Measurements from ENCODE around the gene CENPO. TPM values are rescaled to one million over a fixed set of nuclear protein-coding genes. Genes with fewer than 3 reads are reported as not detected.
"Not testable (repeated sequence)": the region's sequence is repeated elsewhere in the genome, so short reads cannot be mapped to it uniquely, and the experiment has no call there.

Gene CENPO
- total RNA-seq, 1 donor from 2014 or later = 3.7 TPM

DNA sequence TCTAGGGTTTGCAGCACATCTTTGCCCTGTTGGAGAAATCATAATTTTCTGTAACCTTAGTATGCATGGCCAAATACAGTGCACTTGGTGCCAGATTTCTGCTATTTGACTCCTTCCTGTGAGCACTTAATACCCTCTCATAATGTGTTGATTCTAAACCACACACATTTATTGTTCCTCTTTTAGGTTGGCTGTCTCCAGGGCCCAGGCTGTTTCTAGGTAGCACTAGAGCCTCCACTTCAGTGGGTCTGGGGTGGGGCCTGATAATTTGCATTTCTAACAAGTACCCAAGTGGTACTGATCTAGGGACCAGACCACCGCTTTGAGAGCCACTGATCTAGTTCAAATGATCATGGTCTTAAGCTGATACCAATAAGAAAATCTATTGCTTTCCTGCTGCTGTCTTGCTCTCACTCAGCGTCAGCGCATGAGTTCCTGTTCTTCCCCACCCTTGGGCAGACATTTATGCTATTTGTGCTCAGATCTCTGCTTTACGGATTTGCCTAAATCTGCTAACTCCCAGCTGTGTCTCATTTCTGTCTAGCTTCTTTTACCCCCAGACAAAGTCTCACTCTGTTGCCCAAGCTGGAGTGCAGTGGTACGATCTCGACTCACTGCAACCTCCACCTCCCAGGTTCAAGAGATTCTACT is 7.4 kb upstream of the CENPO start:
- ATAC-seq (peak; percentile 67), DNase-seq (ENCODE audit: low spot score) (no peak)
- intact Hi-C loops (cut with DNase I) = no loop called here

DNA sequence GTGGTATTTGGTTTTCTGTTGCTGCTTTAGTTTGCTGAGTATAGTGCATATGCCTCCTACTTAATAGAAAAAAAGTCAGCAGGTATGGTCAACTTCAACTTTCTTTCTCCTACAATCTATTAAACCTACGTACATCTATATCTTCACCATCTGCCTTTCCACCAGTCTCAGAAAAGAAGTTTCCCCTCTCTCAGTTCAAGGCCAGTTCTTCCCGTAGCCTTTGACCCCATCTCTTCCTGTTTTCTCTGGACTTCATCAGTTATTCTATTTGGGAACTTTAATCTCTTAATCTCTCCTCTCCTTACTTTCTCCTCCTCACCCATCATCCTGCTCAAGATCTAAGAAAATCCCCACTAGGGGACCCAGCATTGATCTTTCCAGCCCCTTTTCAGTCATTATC is 5.7 kb upstream of the CENPO start:
- no peak for ATAC-seq
- intact Hi-C loops (cut with DNase I) = no loop called here
- no peak for DNase-seq (ENCODE audit: low spot score)

DNA sequence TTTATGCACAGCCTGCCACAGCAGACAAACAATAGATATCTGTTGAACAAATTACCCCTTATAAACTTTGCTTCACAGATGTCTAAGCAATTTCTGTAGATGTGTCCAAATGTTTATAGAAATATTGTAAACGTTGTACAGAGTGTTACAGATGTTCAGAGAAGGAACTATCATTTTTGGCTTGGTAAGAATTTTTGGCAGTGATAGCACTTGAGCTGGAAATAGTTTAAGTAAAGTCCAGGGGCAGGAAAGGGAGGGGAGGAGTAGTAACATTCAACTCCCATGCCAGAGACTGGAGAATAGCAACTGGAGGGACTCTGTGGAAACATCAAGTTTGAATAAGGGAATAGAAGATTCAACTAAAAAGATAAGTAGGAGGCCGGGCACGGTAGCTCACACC is 4.4 kb upstream of the CENPO start:
- intact Hi-C loops (cut with DNase I) = no loop called here

DNA sequence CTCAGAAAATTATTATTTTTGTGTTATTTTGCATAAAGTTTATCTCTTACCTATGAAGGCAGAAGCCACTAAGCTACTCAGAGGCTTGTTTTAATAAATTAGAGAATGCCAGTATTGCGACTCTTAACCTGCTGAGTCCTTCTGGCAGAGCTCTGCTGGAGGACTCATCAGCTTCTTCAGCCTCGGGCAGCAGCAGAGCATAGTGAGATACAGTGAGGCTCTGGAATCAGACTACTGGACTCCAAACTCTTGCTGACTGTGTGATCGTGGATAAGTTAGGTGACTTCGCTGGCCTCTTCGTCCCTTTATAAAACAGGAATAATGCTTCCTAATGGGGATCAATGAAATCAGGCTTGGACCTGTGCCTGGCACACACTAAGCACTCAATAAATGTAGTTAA is 1.8 kb upstream of the CENPO start:
- intact Hi-C loops (cut with DNase I) = no loop called here
- ATAC-seq (no peak), DNase-seq (ENCODE audit: low spot score) (no peak)

More for the DNA sequence above, 4.4 kb upstream of the CENPO start:
- no peak for DNase-seq (ENCODE audit: low spot score)
- ATAC-seq = no peak

DNA sequence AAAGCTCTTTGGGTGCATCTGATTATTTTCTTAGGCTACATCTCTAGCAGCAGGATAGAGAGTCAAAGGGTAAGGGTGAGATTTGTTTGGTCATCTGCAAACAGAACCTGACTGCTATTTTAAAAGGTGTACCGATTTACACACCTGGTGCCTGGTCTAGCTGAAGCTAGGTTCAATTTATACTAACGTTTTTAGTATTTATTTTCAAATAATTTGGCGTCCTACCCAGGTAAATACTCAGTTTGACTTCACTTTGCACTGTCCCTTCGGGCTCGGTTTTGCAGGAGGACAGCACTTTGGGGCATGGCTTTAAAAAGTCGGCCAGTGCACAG is 717 bp upstream of the CENPO start:
- ATAC-seq (no peak), DNase-seq (ENCODE audit: low spot score) (no peak)
- intact Hi-C loops (cut with DNase I) = no loop called here

DNA sequence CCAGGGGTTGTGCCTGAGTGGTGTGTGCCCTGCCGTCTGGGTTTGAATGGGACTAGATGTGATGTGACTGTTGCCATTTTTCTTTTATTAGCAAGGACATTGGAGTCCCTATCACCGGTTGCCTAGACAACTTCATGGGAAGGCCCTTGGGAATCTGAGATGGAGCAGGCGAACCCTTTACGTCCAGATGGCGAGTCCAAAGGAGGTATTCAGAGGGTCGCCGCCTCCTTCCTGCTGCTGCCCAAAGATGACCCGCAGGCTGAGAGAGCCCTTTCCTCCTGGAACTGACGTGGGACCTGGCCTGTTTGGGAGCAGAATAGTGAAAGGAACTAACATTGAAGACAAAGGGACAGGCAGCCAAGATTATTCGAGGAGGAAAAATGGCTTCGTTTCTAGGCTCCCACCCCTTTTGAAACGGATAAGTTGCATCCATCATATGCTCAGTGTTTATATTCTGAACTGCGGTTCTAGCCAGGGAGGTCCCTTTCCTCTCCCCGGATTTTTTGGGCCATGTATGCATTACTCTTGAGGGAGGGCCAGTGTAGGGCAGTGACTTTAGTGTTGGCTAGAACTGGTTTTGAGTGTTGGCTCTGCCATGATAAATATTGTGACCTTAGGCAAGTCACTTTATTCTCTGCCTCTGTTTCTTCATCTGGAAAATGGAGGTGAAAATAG is 673 bp downstream of the CENPO start:
- intact Hi-C loops (cut with DNase I) = no loop called here
- DNase-seq (ENCODE audit: low spot score) = no peak
- ATAC-seq = no peak

DNA sequence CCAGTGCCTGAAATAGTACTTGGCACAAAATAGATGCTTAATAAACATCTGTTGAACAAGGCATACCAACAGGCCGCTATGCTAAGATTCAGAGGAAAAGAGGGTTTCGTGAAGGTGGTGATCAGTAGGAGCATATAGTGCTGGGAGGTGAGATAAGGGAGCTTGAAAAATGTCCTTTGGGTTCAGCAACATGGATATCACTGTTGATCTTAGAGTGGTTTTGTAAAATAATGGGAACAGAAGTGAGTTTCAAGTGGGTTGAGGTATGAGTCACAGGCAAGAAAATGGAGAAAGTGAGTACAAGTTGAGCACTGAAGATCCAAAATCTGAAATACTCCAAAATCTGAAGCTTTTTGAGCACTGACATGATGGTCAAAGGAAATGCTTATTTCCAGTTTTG is 4.4 kb downstream of the CENPO start:
- ATAC-seq = no peak
- intact Hi-C loops (cut with DNase I) = no loop called here
- DNase-seq (ENCODE audit: low spot score) = no peak

DNA sequence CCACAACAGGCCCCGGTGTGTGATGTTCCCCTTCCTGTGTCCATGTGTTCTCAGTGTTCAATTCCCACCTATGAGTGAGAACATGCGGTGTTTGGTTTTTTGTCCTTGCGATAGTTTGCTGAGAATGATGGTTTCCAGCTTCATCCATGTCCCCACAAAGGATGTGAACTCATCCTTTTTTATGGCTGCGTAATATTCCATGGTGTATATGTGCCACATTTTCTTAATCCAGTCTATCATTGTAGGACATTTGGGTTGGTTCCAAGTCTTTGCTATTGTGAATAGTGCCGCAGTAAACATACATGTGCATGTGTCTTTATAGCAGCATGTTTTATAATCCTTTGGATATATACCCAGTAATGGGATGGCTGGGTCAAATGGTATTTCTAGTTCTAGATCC is 7.3 kb downstream of the CENPO start:
- intact Hi-C loops (cut with DNase I); DNase-seq (ENCODE audit: low spot score); ATAC-seq: not testable (repeated sequence)

DNA sequence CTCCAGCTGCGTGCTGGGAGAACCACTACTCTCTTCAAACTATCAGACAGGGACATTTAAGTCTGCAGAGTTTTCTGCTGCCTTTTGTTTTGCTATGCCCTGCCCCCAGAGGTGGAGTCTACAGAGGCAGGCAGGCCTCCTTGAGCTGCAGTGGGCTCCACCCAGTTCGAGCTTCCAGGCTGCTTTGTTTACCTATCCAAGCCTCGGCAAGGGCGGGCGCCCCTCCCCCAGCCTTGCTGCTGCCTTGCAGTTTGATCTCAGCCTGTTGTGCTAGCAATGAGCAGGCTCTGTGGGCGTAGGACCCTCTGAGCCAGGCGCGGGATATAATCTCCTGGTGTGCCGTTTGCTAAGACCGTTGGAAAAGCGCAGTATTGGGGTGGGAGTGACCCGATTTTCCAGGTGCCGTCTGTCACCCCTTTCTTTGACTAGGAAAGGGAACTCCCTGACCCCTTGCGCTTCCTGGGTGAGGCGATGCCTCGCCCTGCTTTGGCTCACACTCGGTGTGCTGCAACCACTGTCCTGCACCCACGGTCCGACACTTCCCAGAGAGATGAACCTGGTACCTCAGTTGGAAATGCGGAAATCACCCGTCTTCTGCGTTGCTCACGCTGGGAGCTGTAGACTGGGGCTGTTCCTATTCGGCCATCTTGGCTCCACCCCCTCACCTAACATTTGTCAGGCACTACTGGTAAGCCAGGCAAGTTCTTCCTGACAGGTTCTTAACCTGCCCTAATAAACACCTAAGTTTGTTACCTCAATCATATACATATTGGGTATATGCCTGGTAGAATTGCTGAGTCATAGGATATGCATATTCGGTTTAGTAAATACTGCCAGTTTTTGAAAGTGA is 12.8 kb downstream of the CENPO start:
- intact Hi-C loops (cut with DNase I); ATAC-seq; DNase-seq (ENCODE audit: low spot score): not testable (repeated sequence)

DNA sequence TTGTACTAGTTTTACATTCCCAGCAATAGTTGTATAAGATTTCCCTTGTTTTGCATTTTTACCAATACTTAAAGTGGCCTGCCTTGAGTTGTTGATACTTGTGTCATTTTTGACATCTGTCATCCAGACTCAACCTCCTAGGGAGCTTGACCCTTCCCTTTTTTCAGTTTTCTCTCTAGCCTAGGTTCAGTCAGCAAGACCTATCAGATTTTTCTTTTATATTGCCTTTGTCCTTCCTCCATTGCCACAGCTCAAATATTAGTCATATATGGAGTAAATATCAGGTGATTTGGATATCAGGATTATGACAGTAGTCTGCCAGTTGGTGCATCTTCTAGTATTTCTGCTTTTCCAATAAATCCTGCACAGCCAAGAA is 13.4 kb downstream of the CENPO start:
- no peak for DNase-seq (ENCODE audit: low spot score)
- ATAC-seq = no peak
- intact Hi-C loops (cut with DNase I) = no loop called here

DNA sequence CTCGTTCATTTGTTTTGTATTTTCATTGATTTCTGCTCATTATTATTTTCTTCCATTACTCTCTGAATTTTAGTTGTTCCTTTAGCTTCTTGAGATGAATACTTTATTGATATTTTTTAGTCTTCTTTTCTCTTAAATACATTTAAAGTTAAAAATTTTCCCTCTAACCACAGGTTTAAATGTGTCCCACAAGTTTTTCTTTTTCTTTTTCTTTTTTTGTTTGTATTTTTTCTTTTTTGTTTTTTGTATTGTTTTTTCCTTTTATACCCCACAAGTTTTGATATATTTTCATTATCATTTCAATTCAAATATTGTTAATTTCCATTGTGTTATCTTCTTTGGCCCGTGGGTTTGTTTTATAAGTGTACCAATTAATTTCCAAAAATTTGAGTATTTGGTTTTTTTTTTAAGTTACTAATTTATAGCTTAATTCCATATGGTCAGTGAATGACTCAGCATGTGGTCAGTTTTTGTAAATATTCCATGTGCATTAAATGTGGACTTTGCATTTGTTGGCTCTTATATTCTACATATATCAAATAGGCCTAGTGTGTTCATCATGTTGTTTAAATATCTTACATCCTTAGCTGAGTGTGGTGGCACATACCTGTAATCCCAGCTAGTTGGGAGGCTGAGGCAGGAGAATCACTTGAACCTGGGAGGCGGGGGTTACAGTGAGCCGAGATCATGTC is 16.2 kb downstream of the CENPO start:
- intact Hi-C loops (cut with DNase I) = no loop called here
- ATAC-seq (no peak), DNase-seq (ENCODE audit: low spot score) (no peak)

DNA sequence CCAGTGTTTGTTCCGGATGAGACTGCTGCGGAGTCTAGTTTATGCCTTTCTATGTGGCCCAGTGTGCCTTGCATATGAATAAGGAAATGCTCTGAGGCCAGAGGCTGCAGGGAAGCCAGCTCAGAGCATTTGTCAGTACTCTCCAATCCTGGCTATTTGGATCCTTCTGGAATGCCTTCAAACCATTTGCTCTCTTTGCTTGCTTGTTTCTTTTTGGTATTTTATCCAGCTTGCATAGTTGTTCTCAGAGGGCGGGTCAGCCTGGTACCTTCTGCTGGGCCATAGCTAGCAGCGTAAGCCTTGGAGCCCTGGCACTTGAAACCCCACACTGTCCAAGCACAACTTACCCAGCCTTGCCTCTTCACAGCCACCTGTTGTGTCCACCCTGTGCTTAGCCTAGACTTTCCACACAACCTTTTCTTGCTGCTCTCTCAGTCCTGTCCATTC is 20.5 kb downstream of the CENPO start:
- intact Hi-C loops (cut with DNase I) = no loop called here
- ATAC-seq = no peak
- DNase-seq (ENCODE audit: low spot score) = no peak

DNA sequence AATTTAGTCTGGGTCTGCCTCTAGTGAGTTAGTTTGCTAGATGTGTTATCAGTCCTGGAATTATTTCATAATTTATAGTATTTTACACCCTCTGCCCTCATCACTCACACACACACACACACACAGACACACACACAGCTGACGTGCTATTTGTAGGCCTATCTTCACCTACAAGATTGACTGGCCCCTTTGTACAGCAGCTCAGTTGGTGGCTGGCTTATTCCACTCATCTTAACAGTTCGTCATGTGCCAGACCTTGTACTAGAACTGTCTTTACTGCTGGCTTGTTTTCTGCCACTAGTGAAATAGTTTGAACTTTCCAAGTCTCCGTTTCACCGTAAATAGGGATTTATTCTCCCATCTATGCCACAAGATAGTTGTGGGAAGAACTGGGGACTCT is 21.3 kb downstream of the CENPO start:
- DNase-seq (ENCODE audit: low spot score) (no peak), ATAC-seq (no peak)
- intact Hi-C loops (cut with DNase I) = no loop called here

DNA sequence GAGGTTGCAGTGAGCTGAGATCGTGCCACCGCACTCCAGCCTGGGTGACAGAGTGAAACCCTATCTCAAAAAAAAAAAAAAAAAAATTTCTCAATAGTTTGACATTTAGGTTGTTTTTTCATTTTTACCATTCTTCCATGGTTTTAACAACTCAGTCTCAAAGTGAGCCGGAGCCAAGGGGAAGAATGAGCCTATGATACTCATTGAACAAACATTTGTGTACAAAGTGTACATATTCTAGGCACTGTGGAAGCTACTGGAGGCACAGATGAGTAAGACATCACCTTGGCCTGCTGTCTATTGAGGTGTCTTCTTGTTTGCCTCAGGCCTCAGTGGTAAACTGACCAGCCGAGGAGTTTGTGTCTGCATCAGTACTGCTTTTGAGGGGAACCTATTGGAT is 21.9 kb downstream of the CENPO start:
- intact Hi-C loops (cut with DNase I) = no loop called here
- DNase-seq (ENCODE audit: low spot score) (no peak), ATAC-seq (no peak)

DNA sequence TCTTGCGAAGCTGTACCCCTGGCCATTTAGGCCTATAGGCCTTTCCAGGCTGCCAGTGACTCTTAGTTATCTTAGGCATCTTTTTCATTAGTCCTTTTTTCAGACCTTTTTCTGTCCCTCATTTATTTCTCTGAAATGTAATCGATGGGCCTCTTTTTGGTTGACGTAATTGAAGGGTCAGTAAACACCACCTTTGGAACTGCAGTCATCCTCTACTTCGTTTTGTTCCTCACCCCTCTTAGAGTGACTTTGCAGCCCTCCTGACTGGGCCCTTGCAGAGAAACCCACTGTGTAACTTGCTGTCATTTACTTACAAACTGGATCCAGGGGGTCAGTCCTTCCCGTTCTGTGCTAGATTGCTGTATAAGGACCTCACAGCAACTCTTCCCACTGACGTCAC is 23.2 kb downstream of the CENPO start:
- intact Hi-C loops (cut with DNase I) = no loop called here

DNA sequence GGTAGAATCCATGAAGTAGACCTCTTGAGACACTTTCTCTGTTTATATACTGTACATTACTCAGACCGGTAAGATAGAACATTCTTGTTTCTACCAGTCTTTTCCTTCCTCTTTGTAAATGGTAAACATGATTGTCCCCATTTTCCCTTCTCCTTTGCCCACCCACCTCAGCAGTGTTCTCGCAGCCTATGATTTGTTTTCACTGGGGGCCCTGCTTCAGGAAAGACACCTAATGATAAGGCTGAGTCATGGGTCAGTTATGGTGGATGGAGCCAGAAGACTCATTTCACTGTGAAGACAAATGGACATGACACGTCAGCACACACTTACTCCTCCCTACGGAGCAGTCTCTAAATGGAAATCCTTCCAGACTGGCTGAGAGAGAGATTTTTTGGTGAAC is 23.7 kb downstream of the CENPO start:
- DNase-seq (ENCODE audit: low spot score) (no peak), ATAC-seq (no peak)
- intact Hi-C loops (cut with DNase I) = no loop called here

More for the DNA sequence above, 23.2 kb downstream of the CENPO start:
- no peak for ATAC-seq
- no peak for DNase-seq (ENCODE audit: low spot score)

DNA sequence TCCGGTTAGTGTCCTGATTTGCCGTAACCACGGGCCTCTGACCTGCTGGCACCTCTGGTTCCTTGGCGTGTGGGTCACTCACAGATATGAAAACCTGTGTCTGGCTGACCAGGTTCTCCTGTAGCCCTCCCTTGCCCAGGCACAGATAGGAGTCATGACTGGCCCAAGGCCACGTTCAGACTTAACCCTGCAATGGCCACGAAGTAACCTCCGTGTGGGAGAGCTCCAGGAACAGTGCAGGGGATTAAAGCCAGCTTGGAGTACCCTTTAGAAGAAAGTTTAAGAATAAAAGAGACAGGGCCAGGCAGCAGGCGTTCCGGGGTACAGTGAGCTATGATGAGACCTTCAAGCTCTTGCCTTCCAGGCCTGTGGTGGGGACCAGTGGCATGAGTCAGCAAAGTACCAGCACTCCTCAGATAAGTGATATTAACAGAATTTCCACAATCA is 25.5 kb downstream of the CENPO start:
- DNase-seq (ENCODE audit: low spot score) = no peak
- intact Hi-C loops (cut with DNase I) = no loop called here
- no peak for ATAC-seq

DNA sequence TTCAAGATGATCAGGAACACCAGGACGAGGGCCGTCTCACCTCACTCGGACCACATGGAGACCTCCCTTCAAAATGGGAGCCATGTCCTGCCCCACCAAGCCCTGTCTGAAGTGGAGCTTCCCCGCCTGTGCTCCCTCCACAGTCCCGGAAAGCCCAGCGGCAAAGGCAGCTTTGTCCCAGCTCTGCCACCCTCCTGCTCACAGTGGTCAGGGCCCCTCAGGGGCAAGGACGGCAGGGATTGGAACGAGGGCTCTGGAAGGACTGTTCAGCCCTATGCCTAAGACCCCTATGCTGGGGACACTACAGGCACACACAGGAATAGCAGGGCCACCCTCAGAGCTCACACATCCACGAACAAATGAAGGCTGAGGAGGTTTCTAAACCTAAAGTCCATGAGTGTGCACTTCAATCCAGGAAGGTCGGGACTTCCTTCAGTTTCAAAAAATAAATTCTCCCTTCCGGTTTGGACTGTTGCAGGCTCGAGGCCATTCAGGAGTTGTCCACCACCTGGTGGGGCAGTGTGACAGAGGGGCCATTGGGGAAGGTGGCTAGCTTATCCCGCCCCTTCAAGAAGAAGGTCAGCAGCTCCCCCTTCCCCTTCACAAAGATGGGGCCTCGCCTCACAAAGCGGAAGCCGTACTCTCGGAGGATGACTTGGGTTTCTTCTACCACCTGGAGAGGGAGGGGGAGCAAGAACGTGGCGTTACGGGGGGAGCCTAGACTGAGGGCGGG is 26.4 kb downstream of the CENPO start:
- intact Hi-C loops (cut with DNase I) = no loop called here
- DNase-seq (ENCODE audit: low spot score) (no peak), ATAC-seq (no peak)

DNA sequence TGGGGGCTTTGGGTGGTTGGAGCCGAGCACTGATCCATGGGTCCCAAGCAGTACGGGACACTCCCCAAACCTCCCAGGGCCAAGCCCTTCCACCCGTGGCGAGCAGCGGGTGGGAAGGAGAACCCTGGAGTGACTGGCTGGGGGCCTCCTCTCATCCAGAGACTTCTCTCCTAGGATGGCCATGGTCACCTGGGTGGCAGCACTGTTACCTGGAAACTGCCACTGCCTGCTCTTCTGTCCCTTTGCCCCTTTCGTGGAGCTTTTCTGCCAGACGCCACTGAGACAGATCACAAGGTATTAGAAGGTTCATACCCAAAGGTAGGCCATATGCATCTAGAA is 26.9 kb downstream of the CENPO start:
- intact Hi-C loops (cut with DNase I) = no loop called here
- DNase-seq (ENCODE audit: low spot score) (no peak), ATAC-seq (no peak)
